HG03521 (cell line): ENCODE data around the gene ACOT8.
"Not testable (repeated sequence)": the region's sequence is repeated elsewhere in the genome, so short reads cannot be mapped to it uniquely, and the experiment has no call there.

Experiments
- ATAC-seq: cut with Tn5 transposase; IDR thresholded peaks from one replicate; pipeline ENCODE4 v1.9.1; 2021; ENCODE audit warnings: mild to moderate bottlenecking, moderate library complexity; ENCODE audit not compliant: unreplicated experiment

ACOT8 gene

DNA sequence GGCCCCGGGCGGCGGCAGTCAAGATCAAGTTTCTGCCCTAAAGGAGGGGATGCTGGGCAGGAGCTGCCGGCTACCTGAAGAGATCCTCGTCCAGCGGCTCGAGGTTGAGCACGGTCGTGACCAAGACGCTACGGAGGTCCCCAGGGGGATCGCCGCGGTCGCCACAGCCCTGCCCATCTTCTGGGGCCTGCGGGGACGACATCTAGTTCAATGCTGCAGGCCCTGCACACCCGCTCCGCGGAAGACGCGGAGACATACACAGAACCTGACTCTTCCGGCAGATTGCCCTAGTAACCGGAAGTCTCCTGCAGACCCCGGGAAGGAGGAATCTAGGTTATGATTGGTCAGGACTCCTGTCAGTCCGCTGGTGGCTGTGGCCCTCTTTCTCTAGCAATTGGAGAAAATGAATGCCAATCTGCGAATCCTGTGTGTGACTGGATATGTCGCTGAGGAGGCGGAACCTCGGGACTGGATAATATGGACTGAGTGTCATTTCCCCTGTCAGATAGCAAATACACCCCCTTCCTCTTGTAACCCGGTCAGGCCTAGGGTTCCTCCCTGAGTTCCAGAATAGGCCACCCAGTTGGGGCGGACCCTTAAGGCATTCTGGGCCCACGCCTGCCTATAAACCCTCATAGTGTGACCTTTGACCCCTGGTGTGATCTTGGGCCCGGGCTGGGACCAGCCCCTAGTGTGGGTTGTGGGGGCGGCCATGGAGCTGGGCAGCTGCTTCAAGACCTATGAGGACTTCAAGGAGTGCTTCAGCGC is at the start of gene ACOT8, which contains the start of gene ZSWIM3:
TSS of gene ACOT8 (minus strand) at position 279 of the 768 bp plus-strand sequence. CDS start at position 202, 77 bp downstream.
TSS of gene ZSWIM3 (plus strand) at position 501 of the 768 bp plus-strand sequence. CDS start at position 713, 212 bp downstream.
- ATAC-seq: peak; percentile 95

DNA sequence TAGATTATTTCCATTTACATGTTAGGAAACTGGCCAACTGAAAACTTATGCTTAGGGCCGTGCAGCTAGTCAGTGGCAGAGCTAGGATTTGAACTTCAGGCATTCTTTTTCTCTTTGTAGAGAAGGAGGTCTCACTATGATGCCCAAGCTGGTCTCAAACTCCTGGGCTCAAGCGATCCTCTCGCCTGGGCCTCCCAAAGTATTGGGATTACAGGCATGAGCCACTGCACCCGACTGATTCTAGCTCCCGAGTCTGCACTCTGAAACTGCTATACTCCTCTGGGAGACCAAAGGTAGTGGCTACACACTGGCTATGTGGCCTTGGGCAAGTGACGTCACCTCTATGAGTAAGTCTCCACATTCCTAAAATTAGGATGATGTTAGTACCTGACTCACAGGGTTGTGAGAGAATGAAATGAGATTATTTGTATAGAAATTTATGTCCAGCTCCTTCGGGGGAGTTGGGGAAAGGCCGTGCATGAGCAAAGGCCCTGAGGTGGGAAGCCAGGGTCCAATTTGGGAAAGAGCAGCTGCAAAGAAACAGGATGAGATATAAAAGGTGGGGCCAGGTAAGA is 48.4 kb upstream of the ACOT8 start:
- ATAC-seq: no peak

DNA sequence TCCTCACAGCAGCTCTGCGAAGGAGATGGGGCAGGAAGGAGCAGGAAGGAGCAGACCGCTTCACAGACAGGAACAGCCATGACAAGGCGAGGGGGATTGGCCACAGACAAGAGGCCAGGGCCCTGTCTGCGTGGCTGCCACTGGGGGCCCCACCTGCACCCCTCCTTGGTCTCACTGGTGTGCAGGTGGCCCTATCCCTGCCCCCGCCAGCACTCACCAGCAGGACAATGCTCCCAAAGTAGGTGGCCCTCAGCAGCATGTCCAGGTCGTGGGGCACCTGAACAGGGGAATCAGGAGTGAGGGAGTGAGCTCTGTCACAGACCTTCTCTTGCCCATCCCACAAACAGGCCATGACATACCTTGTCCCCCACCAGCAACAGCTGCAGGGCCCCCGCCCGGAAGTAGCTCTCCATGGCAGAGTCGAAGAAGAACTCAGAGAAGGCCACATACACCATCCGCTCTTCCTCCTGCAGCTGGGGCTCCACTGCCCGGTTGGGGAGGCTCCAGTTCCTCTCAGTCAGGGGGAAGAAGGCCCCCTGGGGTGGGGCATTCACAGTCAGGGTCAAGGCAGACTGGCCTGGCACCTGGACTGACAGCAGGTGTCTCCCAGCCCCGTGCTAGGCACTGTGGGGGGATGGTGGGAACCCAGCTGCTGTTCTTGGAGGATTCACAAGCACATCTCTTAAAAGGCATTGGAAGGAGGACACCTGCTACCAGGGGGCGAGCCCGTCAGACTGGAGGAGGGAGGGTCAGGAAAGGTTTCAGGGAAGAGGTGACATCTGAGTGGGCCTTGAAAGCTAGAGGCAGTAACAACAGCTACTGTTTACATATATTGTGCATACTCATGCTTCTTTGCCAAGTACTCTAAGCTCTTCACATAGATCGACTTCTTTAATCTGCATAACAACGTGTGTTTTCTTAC is 47.7 kb upstream of the ACOT8 start:
- no peak for ATAC-seq

DNA sequence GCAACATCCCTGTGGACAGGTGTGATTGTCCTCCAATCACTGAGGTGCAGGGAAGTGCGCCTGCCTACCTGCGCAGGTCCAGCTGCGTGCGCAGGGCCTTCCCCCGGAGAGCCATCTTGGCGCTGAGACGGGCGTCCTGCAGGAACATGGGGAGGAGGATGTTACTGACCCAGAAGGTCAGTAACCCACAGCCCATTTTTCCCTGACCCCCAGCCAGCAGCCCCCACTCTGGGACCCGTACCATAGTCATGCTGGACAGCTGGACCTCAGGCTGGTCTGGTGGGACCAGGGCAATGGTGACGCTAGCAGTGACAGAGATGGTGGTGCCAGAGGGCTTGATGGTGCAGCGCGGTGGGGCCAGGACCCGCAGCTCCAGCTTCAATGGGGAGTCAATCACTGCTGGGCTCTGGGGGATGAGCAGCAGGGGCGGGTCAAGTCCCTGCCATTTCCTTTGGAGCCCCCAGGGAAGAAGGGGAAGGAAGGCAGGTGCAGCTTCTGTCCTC is 45.1 kb upstream of the ACOT8 start:
- ATAC-seq: no peak

DNA sequence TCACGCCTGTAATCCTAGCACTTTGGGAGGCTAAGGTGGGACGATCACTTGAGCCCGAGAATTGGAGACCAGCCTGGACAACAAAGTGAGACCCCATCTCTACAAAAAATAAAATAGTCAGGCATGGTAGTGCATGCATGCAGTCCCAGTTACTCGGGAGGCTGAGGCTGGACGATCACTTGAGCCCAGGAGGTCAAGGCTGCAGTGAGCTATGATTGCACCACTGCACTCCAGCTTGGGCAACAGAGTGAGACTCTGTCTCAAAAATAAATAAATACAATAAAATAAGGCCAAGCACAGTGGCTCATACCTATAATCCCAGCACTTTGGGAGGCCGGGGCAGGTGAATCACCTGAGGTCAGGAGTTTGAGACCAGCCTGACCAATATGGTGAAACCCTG is 44.1 kb upstream of the ACOT8 start:
- ATAC-seq: not testable (repeated sequence)

DNA sequence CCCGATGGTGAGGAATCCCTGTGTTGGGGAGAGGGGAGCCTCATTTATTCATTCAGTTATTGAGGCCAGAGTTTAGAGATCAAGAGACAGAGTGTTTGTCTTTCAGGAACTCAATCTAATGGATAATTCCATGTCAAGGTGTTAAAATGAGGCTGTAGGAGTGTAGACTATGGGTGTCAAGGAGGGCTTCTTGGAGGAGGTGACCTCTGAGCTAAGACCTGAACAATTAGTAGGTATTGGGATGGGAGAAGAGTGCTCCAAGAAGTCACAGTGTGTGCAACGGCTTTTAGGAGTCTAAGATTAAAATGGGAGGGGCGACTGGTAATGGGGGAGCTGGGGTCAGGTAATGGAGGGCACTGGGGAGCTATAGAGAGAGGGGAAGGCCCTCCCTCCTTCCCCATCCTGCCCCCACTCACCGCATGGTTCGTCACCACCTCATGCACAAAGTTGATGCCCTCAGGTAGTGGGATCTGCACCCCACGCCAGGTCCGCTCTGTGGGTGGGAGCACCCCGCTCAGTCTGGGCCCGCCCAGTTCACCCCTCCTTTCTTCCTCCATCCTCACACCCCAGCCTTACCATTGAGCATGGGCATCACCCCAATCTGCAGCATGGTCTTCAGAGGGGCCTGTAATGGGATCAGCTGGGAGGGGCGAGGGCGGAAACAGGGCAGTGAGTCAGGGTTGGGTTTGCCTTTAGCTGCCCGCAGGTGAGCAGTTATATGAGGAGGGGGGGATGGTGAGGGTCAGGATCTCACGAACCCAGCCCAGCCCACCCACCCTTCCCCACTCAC is 42.0 kb upstream of the ACOT8 start:
- ATAC-seq: no peak

DNA sequence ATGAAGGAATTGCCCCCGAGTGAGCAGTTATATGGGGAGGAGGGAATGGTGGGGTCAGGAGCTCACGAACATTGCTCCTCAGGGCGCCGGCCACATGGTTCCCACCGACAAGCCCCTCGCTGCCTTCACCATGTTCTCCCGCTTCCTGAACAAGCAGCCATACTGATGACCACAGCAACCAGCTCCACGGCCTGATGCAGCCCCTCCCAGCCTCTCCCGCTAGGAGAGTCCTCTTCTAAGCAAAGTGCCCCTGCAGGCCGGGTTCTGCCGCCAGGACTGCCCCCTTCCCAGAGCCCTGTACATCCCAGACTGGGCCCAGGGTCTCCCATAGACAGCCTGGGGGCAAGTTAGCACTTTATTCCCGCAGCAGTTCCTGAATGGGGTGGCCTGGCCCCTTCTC is 41.1 kb upstream of the ACOT8 start:
- ATAC-seq: no peak

DNA sequence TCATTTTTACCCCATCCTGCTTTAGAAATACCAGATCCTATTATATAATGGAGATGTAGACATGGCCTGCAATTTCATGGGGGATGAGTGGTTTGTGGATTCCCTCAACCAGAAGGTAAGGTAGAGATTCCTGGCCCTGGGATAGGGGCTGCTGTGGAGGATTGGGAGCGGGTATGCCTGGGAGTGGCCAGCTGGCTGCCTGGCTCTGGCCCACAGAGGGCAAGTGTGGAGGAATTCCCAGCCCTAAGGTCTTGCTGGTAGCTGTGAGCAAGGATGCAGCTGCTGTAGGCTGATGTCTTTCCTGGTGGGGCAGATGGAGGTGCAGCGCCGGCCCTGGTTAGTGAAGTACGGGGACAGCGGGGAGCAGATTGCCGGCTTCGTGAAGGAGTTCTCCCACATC is 40.5 kb upstream of the ACOT8 start:
- ATAC-seq: no peak

DNA sequence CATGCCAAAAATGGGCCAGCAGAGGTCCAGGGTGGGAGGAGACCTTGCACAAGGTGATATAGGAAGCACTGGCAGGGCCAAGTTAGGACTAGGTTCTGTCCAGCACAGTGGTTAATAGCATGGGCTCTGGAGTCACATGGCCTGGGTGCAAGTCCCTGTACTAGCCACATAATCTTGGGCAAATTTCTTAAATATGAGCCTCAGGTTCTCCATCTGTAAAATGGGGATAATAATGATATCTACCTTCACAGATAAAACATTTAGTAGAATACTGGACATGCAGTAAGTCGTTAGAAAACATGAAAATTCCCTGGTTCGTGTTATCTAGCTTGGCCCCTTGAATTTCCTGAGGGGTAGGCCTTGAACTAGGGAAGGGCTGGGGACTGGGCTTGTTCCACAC is 40.1 kb upstream of the ACOT8 start:
- ATAC-seq: no peak

DNA sequence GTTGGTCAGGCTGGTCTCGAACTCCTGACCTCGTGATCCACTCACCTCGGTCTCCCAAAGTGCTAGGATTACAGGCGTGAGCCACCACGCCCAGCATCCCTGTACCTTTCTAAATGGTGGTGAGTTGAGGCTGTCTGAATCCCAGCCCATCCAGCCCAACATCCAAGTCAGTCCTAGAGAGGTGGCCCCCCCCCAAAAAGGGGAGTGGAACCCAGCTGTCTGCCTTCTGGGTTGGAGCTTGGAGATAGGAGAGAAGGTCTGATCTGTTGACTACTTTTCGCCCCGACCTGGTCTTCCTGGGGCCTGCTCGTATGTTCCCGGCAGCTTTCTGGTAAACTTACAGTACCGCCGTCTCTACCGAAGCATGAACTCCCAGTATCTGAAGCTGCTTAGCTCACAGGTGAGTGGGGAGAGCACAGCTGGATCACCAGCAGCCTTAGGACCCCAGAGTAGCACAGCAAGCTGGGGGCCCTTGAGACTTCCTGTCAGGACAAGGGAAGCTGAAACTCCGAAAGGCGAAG is 39.5 kb upstream of the ACOT8 start:
- no peak for ATAC-seq

DNA sequence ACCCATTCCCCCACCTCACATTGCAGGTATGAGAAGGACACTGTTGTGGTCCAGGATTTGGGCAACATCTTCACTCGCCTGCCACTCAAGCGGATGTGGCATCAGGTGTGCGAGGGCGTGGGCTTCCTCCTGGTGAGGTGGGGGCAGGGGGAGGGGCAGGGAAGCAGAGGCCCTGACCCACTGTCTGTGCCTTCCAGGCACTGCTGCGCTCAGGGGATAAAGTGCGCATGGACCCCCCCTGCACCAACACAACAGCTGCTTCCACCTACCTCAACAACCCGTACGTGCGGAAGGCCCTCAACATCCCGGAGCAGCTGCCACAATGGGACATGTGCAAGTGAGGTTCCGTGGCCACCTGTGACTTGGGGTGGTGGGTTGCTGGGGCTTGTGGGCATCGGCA is 37.6 kb upstream of the ACOT8 start:
- ATAC-seq: no peak

DNA sequence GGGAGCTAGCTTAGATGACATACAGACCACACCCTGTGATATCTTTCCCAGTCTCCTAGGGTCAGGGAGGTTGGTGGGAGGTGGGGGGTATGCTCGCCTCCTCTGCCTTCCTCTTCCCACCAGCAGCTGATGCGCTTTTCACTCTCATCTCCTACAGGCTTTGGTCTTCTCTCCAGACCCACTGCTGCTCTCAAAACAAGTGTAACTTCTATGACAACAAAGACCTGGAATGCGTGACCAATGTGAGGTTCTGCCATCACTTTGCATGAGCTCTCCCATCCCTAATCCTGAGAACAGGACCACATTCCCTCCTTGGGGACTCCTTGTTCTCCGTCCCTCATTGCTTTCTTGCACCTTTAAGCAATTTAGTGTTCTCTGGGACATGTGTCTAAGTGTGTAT is 36.6 kb upstream of the ACOT8 start:
- no peak for ATAC-seq

DNA sequence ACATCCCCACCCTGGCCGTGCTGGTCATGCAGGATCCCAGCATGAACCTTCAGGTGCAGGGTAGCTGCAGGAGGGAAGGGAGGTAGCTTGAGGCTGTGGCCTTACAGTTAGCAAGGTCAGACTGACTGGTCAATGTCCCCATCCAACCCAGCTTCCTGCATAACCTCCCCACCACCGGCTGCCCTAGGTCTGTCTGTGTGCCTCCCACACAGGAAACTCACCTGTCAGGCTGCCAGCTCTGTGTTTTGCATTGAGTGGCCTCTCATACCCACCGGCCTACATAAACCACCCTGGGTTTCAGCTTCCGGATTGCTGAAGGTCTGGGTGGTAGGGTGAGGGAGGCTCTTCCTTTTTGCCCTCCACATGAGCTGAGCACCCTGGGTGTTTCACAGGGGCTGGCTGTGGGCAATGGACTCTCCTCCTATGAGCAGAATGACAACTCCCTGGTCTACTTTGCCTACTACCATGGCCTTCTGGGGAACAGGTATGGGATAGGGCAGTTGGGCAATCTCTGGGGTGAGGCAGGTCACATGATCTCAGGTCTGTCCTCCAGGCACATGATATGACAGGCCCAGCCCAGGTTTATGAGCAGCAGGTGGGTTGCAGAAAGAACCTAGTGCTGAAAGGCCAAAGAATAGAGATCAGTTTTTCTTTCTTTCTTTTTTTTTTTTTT is 35.8 kb upstream of the ACOT8 start:
- no peak for ATAC-seq

DNA sequence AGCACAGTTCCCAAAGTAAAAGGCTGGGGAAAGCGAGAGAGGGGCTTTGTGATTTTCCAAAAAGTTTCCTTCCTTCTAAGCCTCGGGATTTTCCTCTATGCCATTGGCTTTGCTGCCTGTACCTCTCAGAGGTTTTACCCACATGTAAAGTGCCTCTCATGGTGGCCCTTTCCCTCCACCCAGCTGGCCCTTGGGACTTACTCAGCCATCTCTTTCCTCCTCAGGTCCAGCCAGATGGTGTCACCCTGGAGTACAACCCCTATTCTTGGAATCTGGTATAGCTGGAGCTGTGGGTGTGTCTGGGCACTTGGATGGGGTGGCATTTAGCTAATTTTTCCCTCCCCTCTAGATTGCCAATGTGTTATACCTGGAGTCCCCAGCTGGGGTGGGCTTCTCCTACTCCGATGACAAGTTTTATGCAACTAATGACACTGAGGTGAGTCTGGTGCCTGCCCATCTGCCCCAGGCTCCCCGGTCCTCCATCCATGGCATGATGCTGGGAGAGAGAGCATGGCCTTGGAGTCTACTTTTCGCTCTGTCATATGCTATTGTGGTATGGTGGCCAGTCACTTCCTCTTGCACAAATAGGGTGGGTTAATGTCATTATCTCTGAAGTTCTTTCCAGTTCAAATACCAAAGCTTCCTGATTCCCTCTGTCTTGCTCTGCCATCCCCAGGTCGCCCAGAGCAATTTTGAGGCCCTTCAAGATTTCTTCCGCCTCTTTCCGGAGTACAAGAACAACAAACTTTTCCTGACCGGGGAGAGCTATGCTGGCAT is 35.0 kb upstream of the ACOT8 start:
- no peak for ATAC-seq

DNA sequence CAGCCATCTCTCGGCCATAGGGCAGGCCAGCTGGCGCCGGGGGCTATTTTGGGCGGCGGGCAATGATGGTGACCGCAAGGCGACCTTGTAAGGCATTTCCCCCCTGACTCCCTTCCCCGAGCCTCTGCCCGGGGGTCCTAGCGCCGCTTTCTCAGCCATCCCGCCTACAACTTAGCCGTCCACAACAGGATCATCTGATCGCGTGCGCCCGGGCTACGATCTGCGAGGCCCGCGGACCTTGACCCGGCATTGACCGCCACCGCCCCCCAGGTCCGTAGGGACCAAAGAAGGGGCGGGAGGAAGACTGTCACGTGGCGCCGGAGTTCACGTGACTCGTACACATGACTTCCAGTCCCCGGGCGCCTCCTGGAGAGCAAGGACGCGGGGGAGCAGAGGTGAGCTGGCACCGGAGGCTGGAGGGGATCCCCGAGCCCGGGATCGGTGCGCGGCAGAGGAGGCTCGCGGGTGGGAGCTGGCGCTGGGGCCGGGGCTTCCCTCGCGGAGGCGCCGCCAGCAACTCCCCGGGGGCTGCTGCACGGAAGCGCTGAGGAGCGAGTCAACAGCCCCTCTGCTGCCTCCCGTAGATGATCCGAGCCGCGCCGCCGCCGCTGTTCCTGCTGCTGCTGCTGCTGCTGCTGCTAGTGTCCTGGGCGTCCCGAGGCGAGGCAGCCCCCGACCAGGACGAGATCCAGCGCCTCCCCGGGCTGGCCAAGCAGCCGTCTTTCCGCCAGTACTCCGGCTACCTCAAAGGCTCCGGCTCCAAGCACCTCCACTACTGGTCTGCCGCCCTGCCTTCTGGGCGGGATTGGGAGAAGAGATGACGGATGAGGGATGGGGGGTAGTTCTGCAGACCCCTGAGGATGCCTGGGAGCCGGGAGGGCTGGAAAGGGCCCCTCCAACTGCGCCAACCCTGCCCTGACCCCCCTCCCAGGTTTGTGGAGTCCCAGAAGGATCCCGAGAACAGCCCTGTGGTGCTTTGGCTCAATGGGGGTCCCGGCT is 34.1 kb upstream of the ACOT8 start, which contains the start of the genes CTSA and NEURL2:
TSS of gene CTSA (plus strand) at position 351 of the 999 bp plus-strand sequence. CDS start at position 585, 234 bp downstream.
TSS of gene NEURL2 (minus strand) at position 224 of the 999 bp plus-strand sequence. CDS start at position 7, 217 bp downstream.
- ATAC-seq: peak; percentile 71

DNA sequence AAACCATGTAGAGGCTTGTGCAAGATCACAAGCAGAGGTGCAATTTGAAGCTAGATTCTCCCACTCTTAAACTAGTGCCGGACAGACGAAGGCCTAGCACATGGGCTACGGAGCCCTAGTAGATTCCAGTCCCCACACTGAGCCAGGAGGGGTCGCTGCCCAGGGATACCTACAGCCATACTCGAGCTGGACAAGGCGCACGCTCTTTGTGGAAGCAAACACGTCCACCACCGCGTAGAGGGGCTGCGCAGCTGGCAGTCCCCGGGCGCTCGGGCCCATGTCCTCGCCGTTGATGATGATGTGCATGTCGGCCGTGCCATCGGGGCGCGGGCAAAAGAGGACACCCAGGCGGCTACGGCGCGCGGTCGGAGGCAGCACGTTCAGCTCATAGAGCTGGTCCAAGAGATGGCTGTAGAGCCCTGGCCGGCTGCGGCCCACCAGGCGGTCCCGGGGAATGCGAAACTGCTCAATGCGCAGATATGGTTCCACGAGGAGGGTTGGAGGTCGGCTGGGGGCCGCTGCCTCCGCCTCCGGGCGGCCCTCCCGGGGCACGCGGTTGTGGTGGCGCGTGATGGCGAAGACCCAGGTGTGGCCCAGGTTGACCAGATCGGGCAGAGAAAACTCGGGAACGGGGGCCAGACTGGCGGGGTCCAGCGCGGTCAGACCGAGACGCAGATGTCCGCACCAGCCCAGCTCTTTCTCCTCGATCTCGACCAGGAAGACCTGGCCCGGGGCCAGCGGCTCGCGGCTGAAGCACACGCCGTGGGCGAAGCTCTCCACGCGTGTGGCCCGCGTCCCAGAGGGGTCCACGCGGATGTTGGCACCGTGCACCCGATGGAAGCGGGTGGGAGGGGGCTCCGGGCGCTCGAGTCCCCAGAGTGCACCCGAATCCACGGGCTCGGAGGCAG is 33.1 kb upstream of the ACOT8 start:
- peak; percentile 16 for ATAC-seq
